Measurements from ENCODE around the gene DGKB.

DGKB gene

DNA sequence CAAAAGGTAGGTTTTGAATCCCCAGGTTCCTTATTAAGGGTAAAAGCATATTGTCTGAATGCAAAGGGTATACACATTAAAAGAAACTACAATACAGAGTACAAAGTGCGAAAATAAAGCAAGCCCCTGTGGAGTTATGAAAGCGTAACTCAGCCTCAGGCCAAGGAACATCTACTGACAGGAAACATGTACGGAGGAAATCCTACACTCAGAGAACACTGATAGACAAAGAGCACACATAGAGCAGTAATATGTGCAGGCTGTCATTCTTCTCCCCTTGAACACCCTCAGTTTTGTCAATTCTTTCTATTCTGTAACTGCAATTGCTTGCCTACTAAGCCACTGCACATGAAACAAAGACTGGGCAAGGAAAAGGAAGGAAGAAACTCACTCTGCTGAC is 150.2 kb downstream of the DGKB start:
- DNase-seq: no peak

DNA sequence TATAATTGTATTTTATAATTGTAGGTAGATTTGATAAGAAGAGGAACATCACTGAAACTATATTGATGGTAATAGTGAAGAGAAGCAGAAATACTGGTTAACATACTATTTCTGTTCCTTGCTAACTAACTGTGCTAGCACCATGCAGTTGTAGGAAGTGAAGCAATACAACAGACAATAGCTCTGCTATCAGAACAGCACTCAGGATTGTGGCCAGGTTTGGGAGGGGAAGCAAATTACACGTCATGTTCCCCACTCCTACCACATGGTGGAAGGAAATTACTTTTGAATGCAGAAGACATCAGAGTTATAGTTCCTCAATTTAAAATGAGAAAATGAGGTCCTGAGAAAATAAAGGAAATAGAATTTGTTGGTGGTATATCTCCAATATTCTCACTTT is 151.1 kb downstream of the DGKB start:
- no peak for DNase-seq

DNA sequence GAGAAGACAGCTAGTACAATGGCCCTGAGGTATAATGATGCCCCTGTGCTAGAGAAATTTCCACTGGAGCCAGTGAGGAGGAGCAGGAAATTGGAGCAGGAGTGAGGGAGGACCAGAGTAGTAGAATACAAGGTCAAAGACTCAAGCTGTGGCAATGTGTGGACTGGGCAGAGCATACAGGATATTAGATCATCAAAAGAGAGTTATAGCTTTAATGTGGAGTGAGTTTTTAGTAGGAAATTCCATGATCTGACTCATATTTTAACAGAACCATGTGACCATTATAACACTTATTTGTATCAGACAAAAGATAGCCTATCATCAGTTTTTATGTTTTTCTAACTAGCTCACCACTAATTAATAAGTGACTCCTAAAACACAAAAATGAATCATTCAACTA is 154.1 kb downstream of the DGKB start:
- no peak for DNase-seq

DNA sequence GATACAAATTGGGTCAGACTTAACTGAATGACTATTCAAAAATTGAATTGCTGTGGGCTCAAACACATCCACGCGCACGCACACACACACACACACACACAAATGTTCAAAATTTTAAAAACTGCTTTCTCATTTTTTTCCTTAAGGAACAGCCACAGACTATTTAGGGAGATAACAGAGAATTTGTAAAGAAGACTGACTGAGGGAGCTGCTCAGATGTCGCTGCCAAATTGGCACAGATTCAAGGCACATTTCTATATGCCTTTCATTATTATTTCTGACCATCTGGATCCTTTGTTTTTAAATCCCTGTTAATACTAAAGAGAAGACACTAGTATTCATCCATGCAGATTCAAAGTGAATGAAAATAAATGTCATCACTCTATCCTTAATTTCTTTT is 154.8 kb downstream of the DGKB start:
- DNase-seq: no peak

DNA sequence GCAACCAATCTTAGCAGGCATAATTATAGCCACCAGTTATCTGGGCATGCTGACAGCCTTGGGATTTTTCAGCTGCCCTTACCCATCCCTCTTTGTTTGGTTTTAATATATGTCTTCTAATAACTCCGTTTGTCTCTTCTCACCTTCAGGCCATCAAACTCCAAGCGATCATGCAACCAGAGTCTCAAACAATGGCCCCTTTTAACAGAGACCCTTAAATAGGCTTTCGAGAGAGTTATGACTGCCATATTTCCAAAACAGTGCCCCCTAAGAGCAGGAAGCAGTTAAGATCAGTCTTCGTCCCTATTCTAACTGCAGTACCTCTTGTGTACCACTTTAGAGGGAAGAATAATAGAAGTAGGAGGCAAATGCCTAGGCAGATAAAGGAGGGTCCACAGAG is 157.5 kb downstream of the DGKB start:
- no peak for DNase-seq

DNA sequence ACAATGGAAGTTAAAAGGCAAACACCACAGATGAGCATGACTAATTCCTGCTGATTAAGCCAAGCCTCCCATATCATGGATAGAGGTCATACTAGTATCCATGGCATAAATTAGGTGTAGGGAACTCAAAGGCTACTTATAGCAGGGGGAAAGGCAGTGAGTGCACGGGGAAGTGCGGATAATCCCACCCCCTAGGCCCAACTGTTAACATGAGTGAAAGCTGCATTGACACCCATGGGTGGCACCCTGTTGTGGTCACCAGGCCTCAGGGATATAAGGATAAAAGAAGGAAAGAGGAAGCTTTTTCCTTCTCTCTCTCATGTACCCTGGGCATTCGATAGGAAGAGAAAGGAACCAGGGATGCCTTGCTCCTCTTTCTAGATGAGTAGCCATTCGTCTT is 161.9 kb downstream of the DGKB start:
- no peak for DNase-seq

DNA sequence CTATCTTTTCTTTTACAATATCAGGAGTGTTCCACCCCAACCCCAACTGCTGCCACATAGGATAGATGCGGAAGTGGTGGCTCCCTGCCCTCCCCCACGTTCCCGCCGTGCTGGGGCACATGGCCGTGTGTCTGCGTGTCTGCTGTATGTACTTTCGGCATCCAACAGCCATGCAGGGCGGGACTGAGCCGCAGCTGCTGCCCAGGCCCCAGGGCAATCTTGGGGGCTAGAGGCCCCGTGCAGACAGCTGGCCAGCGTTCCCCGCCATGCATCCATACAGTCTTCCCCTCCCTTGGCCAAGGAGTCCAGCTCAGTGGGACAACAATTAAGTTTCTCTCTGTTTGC is 162.7 kb downstream of the DGKB start:
- DNase-seq: no peak

DNA sequence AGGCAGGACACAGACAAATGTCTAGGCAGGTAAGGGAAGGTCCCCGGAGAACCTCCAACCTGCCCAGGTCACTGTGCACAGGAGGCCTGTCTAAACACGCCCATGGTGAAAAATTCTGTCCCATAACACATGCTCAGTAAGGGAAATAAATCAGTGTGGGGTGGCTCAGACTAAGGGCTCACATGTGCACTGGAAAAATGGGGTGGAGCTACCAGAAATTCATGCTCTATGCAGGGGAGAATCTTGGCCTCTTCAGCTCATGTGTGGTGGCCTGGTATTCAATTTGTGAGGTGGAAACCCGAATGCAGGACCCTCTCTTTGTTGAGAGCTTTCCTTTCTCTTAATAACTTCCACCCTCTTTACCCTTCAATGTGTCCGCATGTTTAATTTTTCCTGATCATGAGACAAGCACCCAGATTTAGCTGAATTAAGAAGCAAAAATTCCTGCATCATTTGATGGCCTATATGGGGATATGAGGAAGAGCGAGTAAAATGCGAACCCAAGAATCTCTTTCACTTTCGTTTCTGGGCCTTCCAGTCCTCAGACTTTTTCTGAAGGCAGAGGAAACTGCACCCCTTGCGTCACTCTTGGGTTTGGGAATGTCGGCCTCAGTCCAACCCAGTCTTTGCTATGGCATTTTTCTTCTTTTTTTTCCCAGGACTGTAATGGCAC is 163.2 kb downstream of the DGKB start:
- DNase-seq: no peak

DNA sequence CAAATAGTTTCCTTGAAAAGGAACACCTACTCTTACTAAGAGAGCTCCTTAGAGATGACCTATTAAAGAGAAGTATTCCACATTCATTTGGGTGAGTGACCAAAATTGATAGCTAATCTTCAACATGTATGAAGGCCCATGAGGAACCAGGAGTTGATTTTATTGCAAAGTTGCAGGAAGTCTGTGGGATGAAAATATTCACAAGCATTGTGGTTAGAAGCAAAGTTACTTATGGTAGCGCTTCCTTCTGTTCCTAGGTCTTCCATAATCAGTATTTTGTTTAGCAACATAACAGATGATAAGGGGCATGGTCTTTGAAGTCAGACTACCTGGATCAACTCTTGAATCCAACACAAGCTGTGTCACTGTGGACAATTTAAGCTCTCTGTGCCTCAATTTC is 164.5 kb downstream of the DGKB start:
- DNase-seq: no peak

DNA sequence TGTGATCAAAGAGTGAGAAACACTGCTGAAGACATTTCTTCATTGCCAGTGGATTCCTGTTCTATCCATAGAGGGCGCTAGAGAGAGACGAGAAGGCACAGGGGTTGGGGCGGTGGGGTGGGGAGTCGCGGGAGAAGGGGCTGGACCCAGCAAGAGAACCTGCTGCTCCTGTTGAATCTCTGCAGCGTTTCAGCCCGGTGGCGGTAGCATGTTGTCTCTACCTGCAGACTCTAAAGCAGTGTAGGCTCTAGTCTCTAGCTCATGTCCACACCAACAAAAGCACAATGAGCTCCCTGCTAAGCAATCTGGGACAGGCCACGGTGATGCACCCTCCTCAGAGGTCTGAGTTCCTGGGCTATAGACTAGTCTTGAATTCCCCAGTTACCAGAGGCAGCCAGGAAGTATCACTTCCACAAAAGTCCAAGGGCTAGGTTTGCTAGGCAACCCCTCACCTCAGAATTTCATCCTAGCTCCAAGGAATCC is 167.7 kb downstream of the DGKB start:
- DNase-seq: no peak

DNA sequence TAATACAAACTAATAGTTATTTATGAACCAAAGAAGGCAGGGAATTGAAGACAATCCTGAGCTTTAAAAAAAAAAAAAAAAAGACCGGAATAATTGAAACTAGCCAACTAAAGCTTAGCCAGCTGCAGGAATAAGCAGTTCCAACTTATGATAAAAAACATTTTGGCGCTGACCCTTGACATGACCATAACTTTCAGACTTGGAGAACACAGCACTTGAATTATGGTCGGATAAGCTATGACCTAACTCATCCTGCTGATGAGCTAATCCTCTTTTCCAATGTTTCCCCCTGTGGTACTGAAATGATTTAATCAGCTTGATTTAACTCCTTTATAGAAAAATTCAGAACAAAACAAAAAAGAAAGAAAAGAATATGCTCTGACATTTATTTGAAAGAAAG is 181.8 kb downstream of the DGKB start:
- DNase-seq: no peak

DNA sequence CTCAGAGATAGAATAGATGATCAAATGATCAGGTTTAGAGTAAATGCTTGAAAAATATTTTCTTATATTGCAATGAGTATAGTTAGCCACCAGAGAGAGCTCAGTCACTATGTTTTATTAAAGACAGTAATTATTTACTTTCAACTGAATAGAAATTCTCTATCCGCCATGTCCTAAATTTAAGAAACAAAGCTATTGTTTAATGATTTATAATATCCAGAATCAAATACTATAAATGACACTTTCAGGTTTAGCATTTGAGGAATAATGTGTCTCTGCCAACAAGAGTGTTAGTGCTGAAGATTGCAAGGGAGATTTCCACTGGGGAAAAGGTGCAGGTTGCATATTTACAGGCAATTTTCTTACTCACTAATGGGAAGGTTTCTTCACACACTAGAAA is 184.7 kb downstream of the DGKB start:
- no peak for DNase-seq

DNA sequence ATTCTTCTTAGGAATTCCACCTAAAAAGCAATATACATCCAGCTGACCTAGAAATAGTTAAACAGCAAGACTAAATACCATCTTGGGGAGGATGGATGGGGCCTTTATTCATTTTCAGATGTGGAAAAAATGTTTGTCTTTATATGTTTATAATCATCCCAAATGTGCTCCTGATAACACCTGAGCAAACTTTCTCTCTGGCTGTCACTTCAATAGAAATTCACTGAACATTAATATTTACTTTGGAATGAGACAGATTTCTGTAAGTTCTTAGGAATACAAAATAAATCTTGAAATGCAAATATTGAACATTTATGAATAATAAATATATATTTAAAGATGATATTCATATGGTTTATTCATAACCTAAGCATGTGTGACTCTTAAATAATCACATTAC is 185.4 kb downstream of the DGKB start:
- DNase-seq: no peak

DNA sequence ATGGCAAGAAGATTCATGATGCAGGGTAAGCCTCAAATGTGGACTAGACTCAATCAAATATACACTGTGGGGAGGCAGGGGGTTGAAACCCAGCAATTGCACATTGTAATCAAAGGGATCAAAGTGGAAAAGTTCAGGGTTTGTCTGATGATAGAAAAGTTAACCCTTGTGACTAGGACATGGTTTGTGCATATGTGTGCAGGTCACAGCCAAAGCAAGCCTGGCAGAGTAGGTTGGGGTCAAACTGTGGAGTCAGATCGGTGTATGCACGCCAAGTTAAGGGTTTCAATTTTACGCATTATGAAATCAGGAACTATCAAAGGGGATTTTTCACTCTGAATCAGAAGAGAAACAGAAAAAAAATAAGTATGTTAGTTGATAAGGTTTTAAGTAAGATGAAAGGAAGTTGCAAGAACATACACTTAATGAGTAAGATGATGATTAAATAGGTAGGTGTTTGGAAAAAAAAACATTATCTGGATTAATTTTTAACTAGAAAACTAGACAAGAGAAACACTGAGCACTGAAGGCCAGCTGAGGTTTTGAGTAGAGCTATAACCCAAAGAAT is 188.3 kb downstream of the DGKB start:
- no peak for DNase-seq

DNA sequence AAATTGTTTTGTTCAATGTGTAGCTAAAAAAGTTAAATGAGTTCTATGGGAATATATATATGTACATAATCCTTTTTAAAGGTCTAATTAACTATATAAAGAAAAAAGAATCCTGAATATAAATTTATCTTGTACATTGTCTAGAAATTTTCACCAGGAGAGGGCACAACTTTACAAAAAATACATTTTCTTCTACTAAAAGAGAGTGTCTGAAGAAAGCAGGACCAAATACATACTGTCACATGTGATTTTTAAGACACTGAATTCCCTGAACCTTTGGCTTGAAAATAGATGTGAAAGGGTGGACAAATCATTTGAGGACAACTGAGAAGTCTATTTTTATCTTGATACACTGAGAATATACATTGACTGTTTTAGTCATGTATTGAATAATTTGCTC is 204.3 kb downstream of the DGKB start:
- no peak for DNase-seq

DNA sequence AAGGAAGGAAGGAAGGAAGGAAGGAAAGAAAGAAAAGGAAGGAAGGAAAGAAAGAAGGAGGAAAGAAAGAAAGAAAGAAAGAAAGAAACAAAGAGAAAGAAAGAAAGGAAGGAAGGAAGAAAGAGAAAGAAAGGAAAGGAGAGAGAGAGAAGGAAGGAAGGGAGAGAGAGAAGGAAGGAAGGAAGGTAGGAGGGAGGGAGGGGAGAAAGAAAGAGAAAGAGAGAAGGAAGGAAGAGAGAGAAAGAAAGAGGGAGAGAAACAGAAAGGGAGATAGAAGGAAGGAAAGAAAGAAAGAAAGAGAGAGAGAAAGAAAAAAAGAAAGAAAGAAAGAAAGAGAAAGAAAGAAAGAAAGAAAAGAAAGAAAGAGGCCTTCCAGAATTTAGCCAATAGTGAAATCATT is 204.9 kb downstream of the DGKB start:
- no peak for DNase-seq

DNA sequence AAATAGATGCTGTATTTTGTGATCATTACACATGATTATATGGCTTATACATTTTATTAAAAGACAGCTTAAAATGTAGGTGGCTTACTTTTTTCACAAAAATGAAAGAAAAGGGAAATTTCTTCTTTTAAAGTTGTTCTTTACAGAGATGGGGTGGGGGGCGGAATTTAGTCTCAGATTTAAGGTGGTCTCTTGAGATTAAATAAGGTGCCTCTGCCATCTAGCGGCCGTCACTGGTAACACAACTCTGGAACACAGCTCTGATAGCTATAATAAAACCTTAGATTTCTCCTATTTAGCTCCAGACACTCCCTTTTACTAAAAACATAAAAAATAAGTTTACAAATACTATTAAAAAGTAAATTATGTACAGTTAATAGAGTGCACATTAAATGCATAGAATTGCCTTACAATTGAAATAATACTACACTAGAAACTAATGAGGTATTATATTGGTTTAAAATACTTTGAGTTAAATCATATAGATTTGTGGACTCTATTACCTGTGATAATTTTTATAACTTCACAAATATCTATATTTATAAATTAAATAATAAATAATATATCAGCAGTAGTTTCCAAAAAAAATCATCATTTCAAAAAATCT is 210.9 kb downstream of the DGKB start:
- DNase-seq: peak; percentile 16 to 31

DNA sequence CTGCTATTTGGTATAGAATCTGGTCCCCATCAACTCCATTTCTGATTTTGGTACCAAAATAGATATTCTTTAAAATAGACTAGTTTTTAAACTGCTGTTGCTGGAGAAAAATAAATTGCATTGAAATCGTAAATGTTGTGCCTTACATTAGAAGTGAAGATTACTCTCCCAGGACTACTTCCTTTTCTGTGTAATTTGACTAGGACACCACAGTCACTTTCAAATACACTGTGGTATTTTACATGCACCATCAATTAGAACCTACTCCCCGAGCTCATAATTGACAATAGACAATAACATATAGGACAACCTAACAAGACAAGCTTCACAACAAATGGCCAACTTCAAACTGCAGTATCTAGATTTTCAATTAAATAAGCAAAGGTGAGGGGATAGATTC is 211.5 kb downstream of the DGKB start:
- no peak for DNase-seq

DNA sequence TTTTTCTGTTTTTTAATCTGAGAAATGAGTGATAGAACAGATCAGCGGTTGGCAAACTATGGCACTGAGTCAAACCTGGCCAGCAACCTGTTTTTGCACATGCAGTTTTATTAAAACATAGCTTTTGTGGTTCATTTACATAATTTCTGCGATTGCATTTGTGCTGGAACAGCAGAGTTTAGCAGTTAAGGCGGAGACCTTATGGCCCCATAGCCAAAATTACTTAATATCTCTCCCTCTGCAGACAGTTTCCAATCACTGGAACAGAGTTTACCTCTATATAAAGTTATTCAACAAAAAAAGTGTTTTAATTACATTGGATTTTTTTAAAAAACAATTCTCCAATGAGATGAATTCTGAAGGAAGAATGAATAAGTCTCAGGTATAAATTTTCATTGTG is 212.1 kb downstream of the DGKB start:
- DNase-seq: no peak

DNA sequence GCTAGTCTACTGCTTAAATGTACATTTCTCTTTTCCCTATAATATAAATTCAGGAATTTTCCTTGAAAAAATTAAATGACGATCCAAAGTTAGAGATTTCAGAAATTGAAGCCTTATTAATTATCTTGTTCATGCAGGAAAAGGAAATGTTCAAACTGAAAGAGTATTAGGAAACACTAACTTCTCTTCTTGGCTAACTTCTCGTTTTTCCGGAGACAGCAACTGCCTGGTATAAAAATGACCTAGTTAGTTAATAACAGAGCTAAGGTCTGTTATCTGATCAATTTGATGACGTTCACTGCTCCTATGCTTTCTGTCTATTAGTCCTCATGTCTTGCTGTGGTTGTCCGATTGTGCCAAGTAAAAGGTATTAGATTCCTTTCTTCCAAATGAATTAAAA is 212.5 kb downstream of the DGKB start:
- DNase-seq: no peak

DNA sequence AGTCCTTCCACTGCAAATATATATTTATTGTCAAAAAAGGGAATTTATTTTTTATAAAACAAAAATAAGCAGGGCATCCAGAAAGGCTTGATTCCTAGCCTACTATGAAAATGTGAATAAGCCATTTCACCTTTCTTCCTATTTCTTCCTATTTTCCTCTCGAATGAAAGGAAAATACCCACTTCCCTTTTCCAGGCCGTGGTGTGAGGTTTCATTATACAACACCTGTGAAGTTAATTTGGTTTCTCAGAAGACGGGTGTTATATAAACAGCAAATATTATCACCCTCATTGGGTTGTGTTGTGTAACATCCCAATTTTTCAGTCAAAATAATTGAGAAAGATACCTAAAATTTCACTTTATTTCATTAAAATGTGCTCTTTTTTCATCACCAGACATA is 214.3 kb downstream of the DGKB start:
- no peak for DNase-seq

DNA sequence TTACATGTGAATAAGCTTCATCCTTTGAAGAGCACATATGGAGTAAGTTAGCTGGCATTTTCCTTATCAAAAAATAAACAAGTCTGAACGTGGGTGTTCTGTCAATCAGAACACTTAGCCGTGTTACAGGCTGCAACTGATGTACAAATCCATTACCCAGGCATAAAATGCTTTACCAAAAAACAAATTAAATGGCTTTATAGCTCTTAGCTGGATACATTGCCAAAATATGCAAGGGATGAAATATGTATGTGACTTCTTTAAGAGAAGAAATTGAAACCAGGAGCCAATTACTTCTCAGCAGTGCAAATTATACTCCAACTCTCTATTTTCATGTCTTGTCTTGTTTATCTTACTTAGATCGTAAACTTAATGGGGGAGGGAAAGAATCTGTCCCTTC is 214.8 kb downstream of the DGKB start:
- no peak for DNase-seq

DNA sequence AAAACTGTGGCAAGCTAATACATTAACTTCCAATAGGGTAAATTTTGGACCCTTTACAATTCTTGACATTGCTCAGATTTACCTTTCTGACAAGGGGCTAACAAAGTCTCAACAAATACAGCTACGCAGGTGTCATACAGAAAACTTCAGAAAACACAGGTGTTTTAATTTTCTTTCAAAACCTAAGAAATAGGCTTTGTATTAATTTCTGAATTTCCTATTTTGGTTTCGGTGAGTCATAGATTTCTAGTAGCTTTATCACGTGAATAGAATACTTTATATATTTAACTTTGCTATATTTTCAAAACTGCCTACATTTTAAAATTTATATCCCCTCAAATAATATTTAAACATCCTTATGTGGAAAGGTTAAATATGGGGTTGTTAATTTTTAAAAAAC is 215.3 kb downstream of the DGKB start:
- no peak for DNase-seq

DNA sequence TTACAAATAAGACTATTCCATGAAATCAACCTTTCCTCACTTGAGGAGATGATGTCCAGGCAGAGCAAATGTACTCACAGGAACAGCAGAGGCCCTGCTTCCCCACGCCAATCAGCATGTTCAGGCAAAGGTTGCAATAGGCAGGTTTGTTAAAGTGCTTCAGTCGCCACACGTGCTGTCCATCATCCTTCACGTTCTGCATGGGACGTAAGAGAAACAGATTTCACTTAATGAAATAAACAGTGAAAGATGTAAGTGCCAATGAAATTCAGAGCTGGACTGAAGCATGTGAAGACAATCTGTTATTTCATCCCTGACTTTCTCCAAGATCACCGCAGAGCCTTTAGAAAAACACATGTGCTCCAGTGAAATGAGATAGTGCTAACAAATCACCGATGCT is 217.4 kb downstream of the DGKB start:
- DNase-seq: no peak

DNA sequence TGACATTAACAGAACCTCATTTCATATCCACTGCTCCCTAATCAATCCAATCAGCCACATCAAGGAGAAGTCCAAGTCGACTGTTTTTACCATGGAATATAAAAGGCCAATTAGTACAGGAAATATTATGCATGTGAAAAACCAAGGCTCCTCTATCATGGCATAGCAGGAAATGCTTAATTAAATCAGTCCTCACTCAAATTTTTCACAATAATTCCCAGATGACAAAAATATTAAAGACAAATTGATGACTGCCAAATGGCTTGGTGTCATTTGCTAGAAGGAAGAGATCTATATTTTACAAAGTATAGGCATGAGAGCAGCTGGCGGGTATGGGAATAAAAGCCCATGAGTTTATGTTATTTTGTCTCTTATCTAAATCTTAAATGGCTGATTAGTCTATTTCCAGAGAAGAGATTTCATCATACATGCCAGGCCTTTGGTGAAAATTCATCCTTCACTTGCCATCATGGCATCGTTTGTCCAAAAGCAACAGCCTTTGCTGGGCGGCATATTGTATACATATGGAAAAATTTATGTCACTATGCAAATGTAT is 219.6 kb downstream of the DGKB start:
- DNase-seq: no peak
